ENCODE measurements around the gene FGFBP2.

FGFBP2 gene

DNA sequence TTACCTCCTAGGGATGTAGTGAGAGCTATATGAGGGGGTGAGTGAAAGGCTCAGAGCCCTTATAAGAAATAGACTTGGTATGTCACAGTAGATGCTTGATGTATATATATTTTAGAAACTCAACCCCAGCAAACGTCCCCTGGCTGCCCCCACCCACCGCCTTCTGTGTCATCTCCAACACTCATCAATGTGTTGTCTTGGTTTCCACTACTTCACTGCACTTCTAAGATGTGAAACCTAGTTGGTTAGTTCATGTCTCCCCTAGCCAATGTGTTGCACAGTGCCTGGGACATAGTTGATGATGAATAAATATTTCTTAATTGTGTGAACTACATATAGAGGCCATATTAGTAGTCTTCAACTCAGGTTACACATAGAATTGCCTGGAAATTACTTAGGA is 4.4 kb downstream of the FGFBP2 start:
- no CpG with 5 or more reads among the region's 2 CpGs for WGBS (ENCODE audit: insufficient coverage)
- CTCF ChIA-PET = interaction anchor here (0.8 to 2.0 kb wide), 6 partner anchors 76 to 232 kb away, joined by 3 to 12 read pairs (median 3); no protein-coding TSS in a partner anchor

DNA sequence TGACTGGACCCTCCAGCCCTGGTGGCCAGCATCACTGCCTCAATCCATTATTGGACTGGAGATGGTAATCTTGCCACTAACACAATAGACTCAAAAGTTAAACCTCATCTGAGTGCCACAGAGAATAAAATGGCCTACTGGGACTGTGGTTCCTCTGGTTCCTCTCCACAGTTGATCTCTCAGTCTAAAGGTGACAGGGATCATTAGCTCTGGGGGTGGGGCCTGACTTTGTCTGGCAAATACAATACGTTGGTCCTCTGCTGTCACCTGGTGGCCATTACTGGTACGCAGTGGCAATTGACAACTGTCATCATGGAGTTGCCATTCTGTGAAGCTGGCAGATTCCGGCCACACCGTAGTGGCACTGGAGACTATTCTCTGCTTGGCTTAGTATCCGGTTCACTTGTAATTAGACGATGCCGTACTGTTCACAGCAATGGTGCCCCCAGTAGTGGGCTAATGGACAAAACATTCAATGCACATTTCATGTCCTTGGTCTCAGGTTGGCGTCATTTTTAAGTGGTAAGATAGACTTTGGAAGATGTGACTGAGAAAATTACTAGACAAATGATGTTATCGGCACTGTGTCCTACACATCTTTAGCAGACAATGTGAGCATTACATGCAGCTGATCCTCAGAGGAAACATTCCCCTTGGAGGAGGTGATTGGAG is 6.7 kb downstream of the FGFBP2 start:
- WGBS (ENCODE audit: insufficient coverage) = 53% methylated on average over 8 of the region's 9 CpGs
- DNase-seq = peak; percentile 82 to 94 (median 91)
- Histone ChIP-seq H3K4me1 (ENCODE audit: control extremely low read depth in 1 of 4, control insufficient read depth in 4 of 4, insufficient read depth in 4 of 4, low read length in 3 of 4) (peaks cover 0 to 2% (median 0%) of the 10 kb centered on the region in 4 experiments), H3K27me3 (replicated peaks in 2 of 5; ENCODE audit: control insufficient read depth in 4 of 5, insufficient read depth in 5 of 5, low read length in 4 of 5) (no peaks in the 10 kb centered on the region), H3K9me3 (ENCODE audit: control extremely low read depth in 1 of 5, control insufficient read depth in 4 of 5, insufficient read depth in 2 of 5, low read depth in 1 of 5, low read length in 4 of 5) (no peaks in the 10 kb centered on the region), H3K4me3 (ENCODE audit: control insufficient read depth in 1 of 7, extremely low read depth in 1 of 7, insufficient read depth in 4 of 7, low read depth in 2 of 7, low read length in 6 of 7) (no peak overlapping the region), H3K36me3 (ENCODE audit: control insufficient read depth in 4 of 4, insufficient read depth in 4 of 4, low read length in 3 of 4) (no peaks in the 10 kb centered on the region), H3K27ac (ENCODE audit: insufficient read depth in 1 of 2, low read depth in 1 of 2, low read length in 2 of 2, poor library complexity in 1 of 2, severe bottlenecking in 2 of 2) (no peak overlapping the region)
- CTCF ChIA-PET = interaction anchor here (0.7 to 5.6 kb wide), 31 partner anchors 8 to 720 kb away, joined by 3 to 109 read pairs (median 3); no protein-coding TSS in a partner anchor
- POLR2A ChIA-PET = no interaction called here

More for the DNA sequence above, 4.4 kb downstream of the FGFBP2 start:
- DNase-seq = no peak
- no peaks in the 10 kb centered on the region for H3K27me3 ChIP-seq (replicated peaks in 2 of 5; ENCODE audit: control insufficient read depth in 4 of 5, insufficient read depth in 5 of 5, low read length in 4 of 5)
- H3K4me1 ChIP-seq (ENCODE audit: control extremely low read depth in 1 of 4, control insufficient read depth in 4 of 4, insufficient read depth in 4 of 4, low read length in 3 of 4) = peaks cover 4 to 10% (median 6%) of the 10 kb centered on the region in 4 experiments
- no peaks in the 10 kb centered on the region for H3K9me3 ChIP-seq (ENCODE audit: control extremely low read depth in 1 of 5, control insufficient read depth in 4 of 5, insufficient read depth in 2 of 5, low read depth in 1 of 5, low read length in 4 of 5)
- no peaks in the 10 kb centered on the region for H3K36me3 ChIP-seq (ENCODE audit: control insufficient read depth in 4 of 4, insufficient read depth in 4 of 4, low read length in 3 of 4)
- no peak overlapping the region for H3K27ac ChIP-seq (ENCODE audit: insufficient read depth in 1 of 2, low read depth in 1 of 2, low read length in 2 of 2, poor library complexity in 1 of 2, severe bottlenecking in 2 of 2)
- H3K4me3 ChIP-seq (ENCODE audit: control insufficient read depth in 1 of 7, extremely low read depth in 1 of 7, insufficient read depth in 4 of 7, low read depth in 2 of 7, low read length in 6 of 7) = no peak overlapping the region
- POLR2A ChIA-PET = no interaction called here

GRCh38 chr4:15955670-15956069 is 7.3 kb downstream of the FGFBP2 start:
- H3K27me3 ChIP-seq (replicated peaks in 2 of 5; ENCODE audit: control insufficient read depth in 4 of 5, insufficient read depth in 5 of 5, low read length in 4 of 5) = no peaks in the 10 kb centered on the region
- ChIA-PET POLR2A (no interaction called here), CTCF (interaction anchor here (0.7 to 5.6 kb wide), 31 partner anchors 9 to 719 kb away, joined by 3 to 109 read pairs (median 3); no protein-coding TSS in a partner anchor)
- no peaks in the 10 kb centered on the region for H3K36me3 ChIP-seq (ENCODE audit: control insufficient read depth in 4 of 4, insufficient read depth in 4 of 4, low read length in 3 of 4)
- DNase-seq = no peak
- 100% methylated on average over 3 of the region's 3 CpGs for WGBS (ENCODE audit: insufficient coverage)
- no peak overlapping the region for H3K4me3 ChIP-seq (ENCODE audit: control insufficient read depth in 1 of 7, extremely low read depth in 1 of 7, insufficient read depth in 4 of 7, low read depth in 2 of 7, low read length in 6 of 7)
- H3K4me1 ChIP-seq (ENCODE audit: control extremely low read depth in 1 of 4, control insufficient read depth in 4 of 4, insufficient read depth in 4 of 4, low read length in 3 of 4) = peaks cover 0 to 2% (median 0%) of the 10 kb centered on the region in 4 experiments
- H3K9me3 ChIP-seq (ENCODE audit: control extremely low read depth in 1 of 5, control insufficient read depth in 4 of 5, insufficient read depth in 2 of 5, low read depth in 1 of 5, low read length in 4 of 5) = no peaks in the 10 kb centered on the region
- no peak overlapping the region for H3K27ac ChIP-seq (ENCODE audit: insufficient read depth in 1 of 2, low read depth in 1 of 2, low read length in 2 of 2, poor library complexity in 1 of 2, severe bottlenecking in 2 of 2)

- WGBS (ENCODE audit: insufficient coverage) = 96% methylated on average over 3 of the region's 5 CpGs
- POLR2A ChIA-PET = no interaction called here
- H3K4me3 ChIP-seq (ENCODE audit: control insufficient read depth in 1 of 7, extremely low read depth in 1 of 7, insufficient read depth in 4 of 7, low read depth in 2 of 7, low read length in 6 of 7) = no peak overlapping the region
- peaks cover 0 to 2% (median 0%) of the 10 kb centered on the region in 4 experiments for H3K4me1 ChIP-seq (ENCODE audit: control extremely low read depth in 1 of 4, control insufficient read depth in 4 of 4, insufficient read depth in 4 of 4, low read length in 3 of 4)
- no peaks in the 10 kb centered on the region for H3K9me3 ChIP-seq (ENCODE audit: control extremely low read depth in 1 of 5, control insufficient read depth in 4 of 5, insufficient read depth in 2 of 5, low read depth in 1 of 5, low read length in 4 of 5)
- no peak for DNase-seq
- CTCF ChIA-PET = interaction anchor here (1.1 to 5.6 kb wide), 5 partner anchors 9 to 474 kb away, joined by 3 to 109 read pairs (median 4); no protein-coding TSS in a partner anchor
- no peaks in the 10 kb centered on the region for H3K27me3 ChIP-seq (replicated peaks in 2 of 5; ENCODE audit: control insufficient read depth in 4 of 5, insufficient read depth in 5 of 5, low read length in 4 of 5)
- H3K36me3 ChIP-seq (ENCODE audit: control insufficient read depth in 4 of 4, insufficient read depth in 4 of 4, low read length in 3 of 4) = no peaks in the 10 kb centered on the region
- H3K27ac ChIP-seq (ENCODE audit: insufficient read depth in 1 of 2, low read depth in 1 of 2, low read length in 2 of 2, poor library complexity in 1 of 2, severe bottlenecking in 2 of 2) = no peak overlapping the region
Measured at GRCh38 chr4:15953625-15954024, 9.3 kb downstream of the FGFBP2 start.

DNA sequence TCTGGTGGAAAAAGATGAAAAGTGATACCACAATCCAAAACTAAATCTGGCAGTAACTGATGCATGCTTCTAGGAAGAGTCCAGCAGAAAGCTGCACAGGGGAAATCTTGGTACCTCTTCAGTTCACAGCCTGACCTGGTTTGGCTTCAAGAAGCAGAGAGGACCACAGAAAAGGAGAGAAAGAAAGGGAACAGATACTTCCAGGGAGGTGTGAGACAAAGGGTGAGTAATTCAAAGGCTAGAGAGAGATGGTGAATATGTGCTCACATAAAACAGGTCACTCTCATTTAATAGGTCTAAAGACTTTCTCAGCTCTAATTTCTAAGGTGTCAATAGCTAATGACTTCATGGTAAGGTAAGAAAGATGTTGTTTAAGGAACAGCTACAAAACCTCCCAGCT is 11.2 kb downstream of the FGFBP2 start:
- ChIA-PET POLR2A (no interaction called here), CTCF (interaction anchor here (3.0 to 5.6 kb wide), 2 partner anchors 71 to 146 kb away, joined by 11 to 109 read pairs; no protein-coding TSS in a partner anchor)
- H3K9me3 ChIP-seq (ENCODE audit: control extremely low read depth in 1 of 5, control insufficient read depth in 4 of 5, insufficient read depth in 2 of 5, low read depth in 1 of 5, low read length in 4 of 5) = no peaks in the 10 kb centered on the region
- no peak for DNase-seq
- H3K4me1 ChIP-seq (ENCODE audit: control extremely low read depth in 1 of 4, control insufficient read depth in 4 of 4, insufficient read depth in 4 of 4, low read length in 3 of 4) = peaks cover 0 to 2% (median 0%) of the 10 kb centered on the region in 4 experiments
- H3K36me3 ChIP-seq (ENCODE audit: control insufficient read depth in 4 of 4, insufficient read depth in 4 of 4, low read length in 3 of 4) = no peaks in the 10 kb centered on the region
- H3K4me3 ChIP-seq (ENCODE audit: control insufficient read depth in 1 of 7, extremely low read depth in 1 of 7, insufficient read depth in 4 of 7, low read depth in 2 of 7, low read length in 6 of 7) = no peak overlapping the region
- no peak overlapping the region for H3K27ac ChIP-seq (ENCODE audit: insufficient read depth in 1 of 2, low read depth in 1 of 2, low read length in 2 of 2, poor library complexity in 1 of 2, severe bottlenecking in 2 of 2)
- H3K27me3 ChIP-seq (replicated peaks in 2 of 5; ENCODE audit: control insufficient read depth in 4 of 5, insufficient read depth in 5 of 5, low read length in 4 of 5) = no peaks in the 10 kb centered on the region

- Histone ChIP-seq H3K4me3 (ENCODE audit: control insufficient read depth in 1 of 7, extremely low read depth in 1 of 7, insufficient read depth in 4 of 7, low read depth in 2 of 7, low read length in 6 of 7) (no peak overlapping the region), H3K9me3 (ENCODE audit: control extremely low read depth in 1 of 5, control insufficient read depth in 4 of 5, insufficient read depth in 2 of 5, low read depth in 1 of 5, low read length in 4 of 5) (no peaks in the 10 kb centered on the region), H3K27ac (ENCODE audit: insufficient read depth in 1 of 2, low read depth in 1 of 2, low read length in 2 of 2, poor library complexity in 1 of 2, severe bottlenecking in 2 of 2) (no peak overlapping the region), H3K27me3 (replicated peaks in 2 of 5; ENCODE audit: control insufficient read depth in 4 of 5, insufficient read depth in 5 of 5, low read length in 4 of 5) (no peaks in the 10 kb centered on the region), H3K4me1 (ENCODE audit: control extremely low read depth in 1 of 4, control insufficient read depth in 4 of 4, insufficient read depth in 4 of 4, low read length in 3 of 4) (no peaks in the 10 kb centered on the region), H3K36me3 (ENCODE audit: control insufficient read depth in 4 of 4, insufficient read depth in 4 of 4, low read length in 3 of 4) (no peaks in the 10 kb centered on the region)
- no peak for DNase-seq
- ChIA-PET CTCF (interaction anchor here (0.9 to 1.7 kb wide), 2 partner anchors 65 to 143 kb away, joined by 4 read pairs; no protein-coding TSS in a partner anchor), POLR2A (no interaction called here)
- 96% methylated on average over 9 of the region's 9 CpGs for WGBS (ENCODE audit: insufficient coverage)
Measured at GRCh38 chr4:15948826-15949225, 14.1 kb downstream of the FGFBP2 start.

- no peaks in the 10 kb centered on the region for H3K4me1 ChIP-seq (ENCODE audit: control extremely low read depth in 1 of 4, control insufficient read depth in 4 of 4, insufficient read depth in 4 of 4, low read length in 3 of 4)
- 97% methylated on average over 5 of the region's 8 CpGs for WGBS (ENCODE audit: insufficient coverage)
- CTCF ChIA-PET = interaction anchor here (1.4 to 1.9 kb wide), 2 partner anchors 9 to 68 kb away, joined by 3 to 5 read pairs; no protein-coding TSS in a partner anchor
Measured at GRCh38 chr4:15947684-15948083, 15.3 kb downstream of the FGFBP2 start.

More at GRCh38 chr4:15947684-15948083, 15.3 kb downstream of the FGFBP2 start:
- POLR2A ChIA-PET = interaction anchor here (0.6 kb wide), 1 partner anchor 340 kb away, joined by 3 read pairs; no protein-coding TSS in a partner anchor
- no peaks in the 10 kb centered on the region for H3K36me3 ChIP-seq (ENCODE audit: control insufficient read depth in 4 of 4, insufficient read depth in 4 of 4, low read length in 3 of 4)
- no peak overlapping the region for H3K27ac ChIP-seq (ENCODE audit: insufficient read depth in 1 of 2, low read depth in 1 of 2, low read length in 2 of 2, poor library complexity in 1 of 2, severe bottlenecking in 2 of 2)
- H3K27me3 ChIP-seq (replicated peaks in 2 of 5; ENCODE audit: control insufficient read depth in 4 of 5, insufficient read depth in 5 of 5, low read length in 4 of 5) = no peaks in the 10 kb centered on the region
- no peaks in the 10 kb centered on the region for H3K9me3 ChIP-seq (ENCODE audit: control extremely low read depth in 1 of 5, control insufficient read depth in 4 of 5, insufficient read depth in 2 of 5, low read depth in 1 of 5, low read length in 4 of 5)
- DNase-seq = no peak
- H3K4me3 ChIP-seq (ENCODE audit: control insufficient read depth in 1 of 7, extremely low read depth in 1 of 7, insufficient read depth in 4 of 7, low read depth in 2 of 7, low read length in 6 of 7) = no peak overlapping the region
